AG10803 (cell line): ENCODE measurements around the gene PGGHG.
"Not testable (repeated sequence)": the region's sequence is repeated elsewhere in the genome, so short reads cannot be mapped to it uniquely, and the experiment has no call there.

Source experiments
- DNase-seq: peaks from one replicate; pipeline ENCODE4 v3.0.0; 2010; ENCODE audit warnings: low read depth
- H3K4me3 ChIP-seq: 2 replicates; pipeline ENCODE4 v1.5.1; 2011; ENCODE audit warnings: mild to moderate bottlenecking, low read length, control low read depth
- TF ChIP-seq, protein P1 (sequence below): conservative IDR thresholded peaks from 2 replicates; pipeline ENCODE4 v1.5.1; 2011; ENCODE audit warnings: mild to moderate bottlenecking, low read length, control low read depth, inconsistent platforms

Gene PGGHG

DNA sequence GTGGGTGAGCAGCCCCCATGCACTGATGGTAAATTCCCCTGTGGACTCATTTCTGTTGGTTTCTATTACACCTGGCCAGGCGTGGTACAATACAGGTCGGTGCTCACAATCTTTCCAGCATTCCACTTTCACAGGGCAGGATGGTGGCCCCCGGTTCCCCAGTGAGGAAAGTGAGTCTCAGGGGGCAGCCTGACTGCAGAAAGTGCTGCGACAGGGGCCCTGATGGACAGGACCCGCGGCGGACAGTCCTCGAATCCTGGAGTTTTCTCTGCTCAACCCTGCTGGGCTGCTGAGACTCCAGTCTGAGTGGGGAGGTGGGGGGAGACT is 3.1 kb upstream of the PGGHG start:
- DNase-seq: no peak
- no peak overlapping the region for H3K4me3 ChIP-seq
- TF ChIP-seq, protein P1, sequence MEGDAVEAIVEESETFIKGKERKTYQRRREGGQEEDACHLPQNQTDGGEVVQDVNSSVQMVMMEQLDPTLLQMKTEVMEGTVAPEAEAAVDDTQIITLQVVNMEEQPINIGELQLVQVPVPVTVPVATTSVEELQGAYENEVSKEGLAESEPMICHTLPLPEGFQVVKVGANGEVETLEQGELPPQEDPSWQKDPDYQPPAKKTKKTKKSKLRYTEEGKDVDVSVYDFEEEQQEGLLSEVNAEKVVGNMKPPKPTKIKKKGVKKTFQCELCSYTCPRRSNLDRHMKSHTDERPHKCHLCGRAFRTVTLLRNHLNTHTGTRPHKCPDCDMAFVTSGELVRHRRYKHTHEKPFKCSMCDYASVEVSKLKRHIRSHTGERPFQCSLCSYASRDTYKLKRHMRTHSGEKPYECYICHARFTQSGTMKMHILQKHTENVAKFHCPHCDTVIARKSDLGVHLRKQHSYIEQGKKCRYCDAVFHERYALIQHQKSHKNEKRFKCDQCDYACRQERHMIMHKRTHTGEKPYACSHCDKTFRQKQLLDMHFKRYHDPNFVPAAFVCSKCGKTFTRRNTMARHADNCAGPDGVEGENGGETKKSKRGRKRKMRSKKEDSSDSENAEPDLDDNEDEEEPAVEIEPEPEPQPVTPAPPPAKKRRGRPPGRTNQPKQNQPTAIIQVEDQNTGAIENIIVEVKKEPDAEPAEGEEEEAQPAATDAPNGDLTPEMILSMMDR: no peak

DNA sequence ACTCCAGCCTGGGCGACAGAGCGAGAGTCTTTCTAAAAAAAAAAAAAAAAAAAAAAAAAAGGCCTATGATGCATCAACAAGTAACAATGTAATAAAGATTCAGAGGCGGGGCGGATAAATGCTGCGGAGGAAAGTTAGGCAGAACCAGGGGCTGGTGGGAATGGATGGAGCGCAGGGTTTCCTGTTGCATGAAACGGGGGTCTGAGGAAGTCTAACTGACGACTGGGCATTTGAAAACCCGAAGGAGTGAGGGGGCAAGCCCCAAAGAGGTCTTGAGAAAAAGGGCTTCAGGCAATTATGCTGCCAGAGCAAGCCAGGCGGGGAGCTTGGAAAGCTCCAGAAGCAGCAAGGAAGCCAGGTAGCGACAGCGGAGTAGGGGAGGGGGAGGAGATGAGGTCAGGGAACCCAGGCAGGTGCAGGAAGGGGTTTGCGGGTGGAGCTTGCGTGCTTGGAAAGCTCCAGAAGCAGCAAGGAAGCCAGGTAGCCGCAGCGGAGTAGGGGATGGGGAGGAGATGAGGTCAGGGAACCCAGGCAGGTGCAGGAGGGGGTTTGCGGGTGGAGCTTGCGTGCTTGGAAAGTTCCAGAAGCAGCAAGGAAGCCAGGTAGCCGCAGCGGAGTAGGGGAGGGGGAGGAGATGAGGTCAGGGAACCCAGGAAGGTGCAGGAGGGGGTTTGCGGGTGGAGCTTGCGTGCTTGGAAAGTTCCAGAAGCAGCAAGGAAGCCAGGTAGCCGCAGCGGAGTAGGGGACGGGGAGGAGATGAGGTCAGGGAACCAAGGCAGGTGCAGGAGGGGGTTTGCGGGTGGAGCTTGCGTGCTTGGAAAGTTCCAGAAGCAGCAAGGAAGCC is 1.7 kb upstream of the PGGHG start:
- DNase-seq, H3K4me3 ChIP-seq: not testable (repeated sequence)

DNA sequence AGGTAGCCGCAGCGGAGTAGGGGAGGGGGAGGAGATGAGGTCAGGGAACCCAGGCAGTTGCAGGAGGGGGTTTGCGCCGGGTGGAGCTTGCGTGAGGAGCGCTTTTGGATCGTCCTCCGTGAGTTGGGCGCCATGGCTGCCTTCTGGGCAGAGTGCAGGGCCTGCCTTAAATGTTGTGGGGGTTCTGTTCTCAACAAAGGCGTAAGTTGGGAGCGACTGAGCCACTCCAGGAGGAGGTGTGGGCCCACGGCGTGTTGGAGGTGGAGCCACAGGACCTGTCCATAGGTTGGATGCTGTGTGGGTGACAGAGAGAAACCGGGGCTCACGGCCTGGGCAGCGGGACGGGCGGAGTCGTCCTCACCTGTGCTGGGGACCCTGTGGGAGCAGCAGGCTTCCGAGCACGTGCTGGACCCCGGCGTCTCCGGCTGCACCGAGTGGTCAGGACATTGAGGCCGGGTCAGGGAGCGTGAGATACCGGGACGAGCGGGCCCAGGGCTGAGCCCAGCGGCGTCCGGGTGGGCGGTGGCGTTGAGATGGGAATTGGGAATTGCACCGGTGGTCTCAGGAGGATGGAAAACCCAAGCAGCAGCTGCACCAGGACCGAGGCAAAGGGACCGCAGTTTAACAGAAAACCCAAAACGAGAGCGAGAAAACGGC is 977 bp upstream of the PGGHG start:
- TF ChIP-seq, protein P1: no peak
- peak overlapping the region; percentile 56 for H3K4me3 ChIP-seq
- DNase-seq: no peak

DNA sequence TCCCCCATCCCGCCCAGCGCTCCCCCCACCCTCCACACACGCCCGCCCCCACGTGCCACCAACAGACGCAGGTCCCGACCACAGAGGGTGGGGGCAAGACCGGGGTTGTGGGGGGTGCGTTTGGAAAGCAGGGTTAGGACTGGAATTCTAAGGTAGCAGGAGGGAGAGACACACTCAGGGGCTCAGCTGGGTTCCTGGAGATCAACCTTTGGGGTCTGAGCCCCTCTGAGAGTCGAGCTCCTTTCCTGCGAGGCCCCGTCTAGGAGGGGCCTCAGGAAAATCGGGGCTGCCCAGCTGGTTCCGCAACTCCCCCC is 429 bp downstream of the PGGHG start:
- TF ChIP-seq, protein P1: no peak

DNA sequence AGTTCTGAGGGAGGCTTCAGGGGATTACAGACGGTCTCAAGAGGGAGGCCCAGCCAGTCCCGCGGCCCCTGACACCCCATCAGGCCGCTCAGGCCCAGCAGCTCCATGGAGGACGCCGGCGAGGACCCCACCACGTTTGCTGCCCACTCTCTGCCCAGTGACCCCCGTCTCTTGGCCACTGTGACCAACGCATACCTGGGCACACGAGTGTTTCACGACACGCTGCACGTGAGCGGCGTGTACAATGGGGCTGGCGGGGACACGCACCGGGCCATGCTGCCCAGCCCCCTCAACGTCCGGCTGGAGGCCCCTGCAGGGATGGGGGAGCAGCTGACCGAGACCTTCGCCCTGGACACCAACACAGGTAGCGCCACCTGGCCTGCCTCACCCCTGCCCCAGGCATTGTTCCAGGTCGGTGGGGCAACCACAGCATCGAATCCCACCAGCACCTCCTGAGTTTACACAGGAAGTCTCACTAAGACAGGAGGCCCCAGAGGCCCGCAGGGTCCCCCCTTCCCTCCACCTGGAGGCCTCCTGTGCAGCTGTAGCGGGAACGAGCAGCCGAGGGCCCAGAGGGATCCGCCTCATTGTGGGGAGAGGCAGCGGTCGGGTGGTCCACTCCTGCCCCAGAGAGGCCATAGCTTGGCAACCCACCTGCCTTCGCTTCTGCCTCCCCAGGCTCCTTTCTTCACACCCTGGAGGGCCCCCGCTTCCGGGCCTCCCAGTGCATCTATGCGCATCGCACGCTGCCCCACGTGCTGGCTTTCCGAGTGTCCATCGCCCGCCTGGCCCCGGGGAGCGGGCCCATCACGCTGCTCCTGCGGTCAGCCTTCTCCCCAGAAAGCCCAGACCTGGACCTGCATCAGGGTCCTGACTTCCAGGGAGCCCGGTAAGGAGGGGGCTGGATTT is 1.0 kb downstream of the PGGHG start:
- TF ChIP-seq, protein P1: no peak
- H3K4me3 ChIP-seq: peak overlapping the region; percentile 54
- no peak for DNase-seq

More for the DNA sequence above, 429 bp downstream of the PGGHG start:
- DNase-seq: no peak
- peak overlapping the region; percentile 54 for H3K4me3 ChIP-seq

DNA sequence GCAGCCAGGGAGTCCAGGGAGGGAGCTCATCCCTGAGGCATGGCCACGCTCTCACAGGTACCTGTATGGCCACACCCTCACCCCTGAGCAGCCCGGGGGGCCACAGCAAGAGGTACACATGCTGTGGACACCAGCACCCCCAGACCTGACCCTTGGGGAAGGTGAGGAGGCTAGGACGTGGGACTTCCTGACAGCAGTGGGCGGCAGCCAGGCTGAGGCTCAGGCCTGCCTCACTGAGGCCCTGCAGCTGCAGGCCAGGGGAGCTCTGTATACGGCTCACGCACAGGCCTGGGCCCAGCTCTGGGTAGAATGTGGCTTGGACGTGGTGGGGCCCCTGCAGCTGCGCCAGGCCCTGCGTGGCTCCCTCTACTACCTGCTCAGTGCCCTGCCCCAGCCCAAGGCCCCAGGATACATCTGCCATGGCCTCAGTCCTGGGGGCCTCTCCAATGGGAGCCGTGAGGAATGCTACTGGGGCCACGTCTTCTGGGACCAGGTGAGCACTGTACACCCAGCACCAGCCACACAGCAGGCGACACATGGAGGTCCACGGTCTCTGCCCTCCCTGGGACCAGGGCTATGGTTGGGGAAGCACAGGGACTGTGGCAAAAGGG is 1.8 kb downstream of the PGGHG start:
- H3K4me3 ChIP-seq: no peak overlapping the region
- TF ChIP-seq, protein P1: no peak
- DNase-seq: no peak
